PC-9 (cell line): Measurements from ENCODE around the gene AMBRA1.

Source experiments
- EZH2 ChIP-seq: fragments of 200-600 bp; sonication (generic); IDR thresholded peaks from 2 replicates; pipeline ENCODE4 v1.8.0; 2017; ENCODE audit warnings: antibody characterized with exemption, low read depth
- TF ChIP-seq, protein P1 (sequence below): fragments of 200-600 bp; sonication (generic); conservative IDR thresholded peaks from 2 replicates; pipeline ENCODE4 v1.6.1; 2017; ENCODE audit warnings: mixed run types, antibody characterized with exemption, mild to moderate bottlenecking, moderate library complexity

DNA sequence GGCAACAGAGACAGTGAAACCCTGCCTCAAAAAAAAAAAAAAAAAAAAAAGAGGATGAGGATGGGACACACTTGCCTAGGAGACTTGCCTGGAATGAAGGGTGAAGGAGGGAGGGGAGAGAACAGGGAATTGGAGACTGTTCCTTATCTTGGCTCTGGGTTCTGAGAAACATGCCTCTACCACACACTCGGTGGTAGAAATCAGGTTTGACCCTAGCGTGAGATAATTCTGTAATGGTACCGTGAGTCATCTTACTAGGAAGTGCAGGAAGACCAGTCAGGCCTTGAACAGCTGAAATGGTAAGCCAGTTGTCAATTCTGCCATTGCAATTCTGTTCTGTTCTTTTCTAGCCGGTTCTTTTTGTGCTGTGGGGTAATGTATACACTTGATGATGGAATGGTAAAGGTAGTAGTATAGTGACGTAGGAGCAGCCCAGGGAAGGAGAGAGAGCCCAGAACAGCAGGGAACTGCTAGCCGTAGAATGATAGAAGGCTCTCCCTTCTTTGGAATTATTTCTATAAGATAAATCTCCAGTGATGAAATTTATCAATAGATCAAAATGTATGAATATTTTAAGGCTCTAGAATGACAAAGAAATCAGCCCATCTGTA lies 3.9 kb upstream of the AMBRA1 start:
- TF ChIP-seq, protein P1, sequence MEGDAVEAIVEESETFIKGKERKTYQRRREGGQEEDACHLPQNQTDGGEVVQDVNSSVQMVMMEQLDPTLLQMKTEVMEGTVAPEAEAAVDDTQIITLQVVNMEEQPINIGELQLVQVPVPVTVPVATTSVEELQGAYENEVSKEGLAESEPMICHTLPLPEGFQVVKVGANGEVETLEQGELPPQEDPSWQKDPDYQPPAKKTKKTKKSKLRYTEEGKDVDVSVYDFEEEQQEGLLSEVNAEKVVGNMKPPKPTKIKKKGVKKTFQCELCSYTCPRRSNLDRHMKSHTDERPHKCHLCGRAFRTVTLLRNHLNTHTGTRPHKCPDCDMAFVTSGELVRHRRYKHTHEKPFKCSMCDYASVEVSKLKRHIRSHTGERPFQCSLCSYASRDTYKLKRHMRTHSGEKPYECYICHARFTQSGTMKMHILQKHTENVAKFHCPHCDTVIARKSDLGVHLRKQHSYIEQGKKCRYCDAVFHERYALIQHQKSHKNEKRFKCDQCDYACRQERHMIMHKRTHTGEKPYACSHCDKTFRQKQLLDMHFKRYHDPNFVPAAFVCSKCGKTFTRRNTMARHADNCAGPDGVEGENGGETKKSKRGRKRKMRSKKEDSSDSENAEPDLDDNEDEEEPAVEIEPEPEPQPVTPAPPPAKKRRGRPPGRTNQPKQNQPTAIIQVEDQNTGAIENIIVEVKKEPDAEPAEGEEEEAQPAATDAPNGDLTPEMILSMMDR = no peak
- no peak for TF ChIP-seq EZH2
